NCI-H2171 treated with DMSO at 0.1 percent for 48 hours (cell line): ENCODE data around the gene SIGLEC1.

Experiments
- DNase-seq: peaks from one replicate; lab custom pipeline; 2025; lab: John Stamatoyannopoulos, UW

The SIGLEC1 gene

DNA sequence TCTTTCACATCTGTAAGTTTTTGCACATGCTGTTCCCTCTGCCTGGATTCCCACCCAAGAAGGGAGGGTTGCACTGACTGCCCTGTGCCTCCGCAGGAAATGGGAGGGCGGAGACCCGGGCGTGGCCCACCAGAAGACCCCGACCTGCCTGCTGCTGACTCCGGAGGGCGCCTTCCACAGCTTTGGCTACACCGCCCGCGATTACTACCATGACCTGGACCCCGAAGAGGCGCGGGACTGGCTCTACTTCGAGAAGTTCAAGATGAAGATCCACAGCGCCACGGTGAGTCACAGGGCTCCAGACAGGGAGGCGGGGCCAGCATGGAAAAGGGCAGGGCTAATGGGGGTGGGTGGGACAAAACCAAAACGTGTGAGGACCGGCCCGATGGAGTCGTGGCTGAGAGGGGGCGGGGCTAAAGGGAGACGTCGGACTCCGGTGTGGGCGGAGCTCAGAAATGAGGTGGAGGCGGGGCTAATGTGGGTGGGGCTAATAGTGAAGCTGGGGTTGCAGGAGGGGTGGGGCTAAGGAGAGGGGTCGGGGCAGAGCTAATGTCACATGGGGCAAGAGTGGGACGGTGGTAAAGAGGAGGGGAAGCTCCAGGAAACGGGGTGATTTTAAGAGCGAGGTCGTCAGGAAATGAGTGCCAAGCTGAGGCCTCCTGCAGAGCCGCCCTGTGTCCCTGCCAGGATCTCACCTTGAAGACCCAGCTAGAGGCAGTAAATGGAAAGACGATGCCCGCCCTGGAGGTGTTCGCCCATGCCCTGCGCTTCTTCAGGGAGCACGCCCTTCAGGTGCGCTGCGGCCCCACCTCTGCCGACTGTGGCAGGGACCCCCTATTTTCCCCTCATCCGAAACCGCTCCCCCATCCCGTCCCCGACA lies 32.6 kb upstream of the SIGLEC1 start:
- DNase-seq: peak; percentile 41

DNA sequence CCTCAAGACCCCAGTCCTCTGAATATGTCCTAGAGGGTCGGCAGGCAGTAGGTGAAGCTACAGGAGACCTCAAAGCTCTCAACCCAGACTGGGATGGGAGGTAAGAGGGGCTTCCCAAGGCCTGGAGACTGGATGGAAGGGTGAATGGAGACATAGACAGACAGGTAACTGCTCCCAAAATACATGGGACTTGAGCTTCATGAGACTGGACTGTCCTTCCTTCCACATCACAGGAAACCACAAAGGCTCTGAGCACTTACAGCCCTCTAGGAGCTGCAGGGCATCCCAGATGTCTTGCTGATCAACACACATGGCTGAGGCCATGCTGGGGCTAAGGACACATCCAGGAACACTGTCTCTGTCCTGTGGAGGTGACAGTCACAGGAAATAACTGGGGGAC lies 31.6 kb upstream of the SIGLEC1 start:
- DNase-seq: no peak

GRCh38 chr20:3743251-3743650 lies 30.9 kb upstream of the SIGLEC1 start:
- no peak for DNase-seq

GRCh38 chr20:3741836-3742458 lies 29.5 kb upstream of the SIGLEC1 start:
- no peak for DNase-seq

- DNase-seq: no peak
Observed at GRCh38 chr20:3740615-3741301, 28.4 kb upstream of the SIGLEC1 start.

GRCh38 chr20:3739926-3740451 lies 27.6 kb upstream of the SIGLEC1 start:
- no peak for DNase-seq

GRCh38 chr20:3739054-3739925 lies 26.9 kb upstream of the SIGLEC1 start:
- no peak for DNase-seq

GRCh38 chr20:3738111-3739053 lies 26.0 kb upstream of the SIGLEC1 start:
- DNase-seq: no peak

DNA sequence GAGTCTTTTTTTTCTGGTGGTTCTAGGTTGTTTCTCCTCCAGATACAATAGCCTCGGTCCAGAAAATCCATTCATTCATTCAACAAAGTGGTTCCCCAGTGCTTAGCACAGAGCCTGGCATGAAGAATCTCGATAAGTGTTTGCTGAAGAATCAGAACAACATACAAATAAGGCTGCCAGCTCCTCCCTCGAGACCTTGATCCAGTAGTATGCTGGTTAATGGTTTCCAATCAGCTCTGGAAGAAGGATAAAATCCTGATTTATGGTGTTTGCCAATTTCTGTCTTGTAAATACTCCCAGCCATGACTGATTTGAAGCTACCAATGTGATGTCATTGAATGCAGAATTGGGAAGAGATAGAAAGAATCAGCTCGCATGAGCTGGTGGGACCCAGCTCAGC lies 23.4 kb upstream of the SIGLEC1 start:
- DNase-seq: no peak

DNA sequence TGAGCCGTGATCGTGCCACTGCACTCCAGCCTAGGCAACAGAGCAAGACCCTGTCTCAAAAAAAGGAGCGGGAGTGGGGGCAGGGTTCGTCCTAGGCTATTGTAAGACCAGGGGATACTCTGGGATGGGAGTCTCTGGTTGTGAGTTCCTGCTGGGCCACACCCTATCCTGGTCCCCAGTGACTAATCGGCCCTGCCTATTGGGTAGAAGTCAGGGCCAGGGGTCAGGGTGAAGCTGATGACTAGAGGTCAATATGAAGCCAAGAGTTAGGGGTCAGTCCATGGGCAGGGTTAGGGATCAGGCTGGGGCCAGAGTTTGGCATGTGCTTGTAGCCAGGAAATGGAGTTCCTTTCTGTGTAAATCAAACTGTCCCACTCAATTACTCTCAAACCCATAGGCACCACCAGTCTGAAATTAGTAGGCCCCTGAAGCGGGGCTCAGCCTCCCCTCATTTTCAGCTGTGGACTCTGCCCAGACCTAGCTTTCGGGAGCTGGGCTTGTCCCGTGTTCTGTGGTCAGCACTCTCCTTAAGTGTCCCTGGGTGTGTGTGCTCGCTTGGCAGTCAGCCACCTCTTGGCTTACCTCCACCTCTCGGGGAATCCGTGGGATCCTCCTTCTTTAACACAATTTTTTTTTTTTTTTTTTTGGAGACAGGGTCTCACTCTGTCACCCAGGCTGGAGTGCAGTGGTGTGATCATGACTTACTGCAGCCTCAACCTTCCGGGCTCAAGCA lies 21.9 kb upstream of the SIGLEC1 start:
- no peak for DNase-seq

DNA sequence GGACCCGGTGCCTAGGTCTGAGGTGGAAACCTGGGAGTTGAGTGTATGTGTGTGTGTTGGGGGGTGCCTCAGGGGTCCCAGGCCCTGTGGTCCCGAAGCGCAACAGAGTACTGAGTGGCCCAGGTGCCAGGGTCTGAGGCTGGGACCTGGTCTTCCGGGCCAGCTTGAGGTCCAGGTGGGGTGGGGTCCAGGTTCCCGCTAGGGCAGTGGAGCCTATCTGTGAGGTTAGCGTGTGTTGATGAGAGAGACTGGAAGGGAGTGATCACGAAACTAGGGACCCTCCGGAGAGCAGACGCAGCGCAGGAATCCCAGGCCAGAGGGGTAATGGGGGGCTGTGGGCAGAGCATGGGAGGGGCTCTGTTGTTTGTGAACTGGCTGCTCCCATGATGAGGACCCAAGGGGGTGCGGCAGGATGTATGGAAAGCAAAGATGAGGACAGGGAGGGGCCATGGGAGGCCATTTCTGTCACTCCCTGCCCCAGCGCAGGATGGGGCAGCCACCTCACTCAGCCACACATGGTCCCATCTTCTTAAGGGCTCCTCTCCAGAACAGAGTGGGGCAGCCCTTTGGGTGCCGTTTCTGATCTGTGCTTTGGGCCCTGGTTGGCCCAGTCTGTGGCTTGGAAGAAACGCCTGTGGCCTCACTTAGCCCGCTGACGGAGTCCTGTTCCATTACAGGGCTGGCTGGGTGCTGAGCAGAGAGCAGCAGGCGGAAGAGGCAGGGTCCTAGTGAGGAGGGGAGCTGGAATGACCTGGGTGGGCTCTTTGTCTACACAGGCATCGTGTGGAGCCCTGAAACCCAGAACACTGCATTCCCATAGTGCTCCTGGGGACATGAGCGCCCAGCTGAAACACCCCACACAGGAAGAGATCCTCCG lies 21.0 kb upstream of the SIGLEC1 start:
- no peak for DNase-seq

DNA sequence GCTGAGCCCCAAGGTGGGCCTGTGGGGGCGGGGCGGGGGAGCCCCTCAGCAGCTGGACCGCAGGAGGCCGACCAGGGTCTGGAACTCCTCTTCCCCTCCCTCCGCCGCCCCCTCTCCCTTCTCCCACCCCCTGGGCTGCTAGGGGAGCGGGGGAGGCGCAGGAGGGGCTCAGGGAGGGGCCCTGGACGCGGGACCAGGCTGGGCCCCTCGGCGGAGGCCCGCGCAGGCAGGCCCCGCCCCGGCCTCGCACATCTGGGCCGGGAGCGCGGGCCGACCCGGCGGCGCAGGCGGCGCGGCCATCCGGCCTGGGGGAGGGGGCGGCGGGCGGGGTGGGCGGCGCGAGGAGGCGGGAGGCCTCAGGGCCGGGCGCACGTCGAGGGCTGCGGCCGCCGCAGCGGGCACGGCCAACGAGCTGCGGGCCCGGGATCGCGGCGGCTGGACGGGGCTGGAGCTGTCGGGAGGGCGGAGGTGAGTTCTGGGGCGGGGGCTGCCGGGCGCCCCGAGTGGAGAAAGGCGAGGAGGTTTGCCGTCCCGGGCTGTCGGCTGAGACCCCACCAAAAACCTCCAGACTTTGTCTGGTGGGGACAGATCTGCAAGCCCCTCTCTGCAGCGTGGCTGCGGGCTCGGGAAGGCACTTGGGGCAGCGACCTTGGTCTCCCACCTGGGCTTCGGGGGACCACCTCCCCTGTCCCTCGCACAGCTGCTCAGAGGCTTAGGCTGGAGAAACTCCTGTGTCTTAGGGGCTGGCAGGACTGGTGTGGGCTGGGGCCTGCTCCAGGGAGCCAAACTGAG lies 20.1 kb upstream of the SIGLEC1 start, which contains the start of gene HSPA12B:
TSS of gene HSPA12B (plus strand) at position 359 of the 792 bp plus-strand sequence. CDS start 5,990 bp downstream, outside the sequence.
- no peak for DNase-seq

GRCh38 chr20:3731944-3732326 lies 19.5 kb upstream of the SIGLEC1 start:
- DNase-seq: no peak

DNA sequence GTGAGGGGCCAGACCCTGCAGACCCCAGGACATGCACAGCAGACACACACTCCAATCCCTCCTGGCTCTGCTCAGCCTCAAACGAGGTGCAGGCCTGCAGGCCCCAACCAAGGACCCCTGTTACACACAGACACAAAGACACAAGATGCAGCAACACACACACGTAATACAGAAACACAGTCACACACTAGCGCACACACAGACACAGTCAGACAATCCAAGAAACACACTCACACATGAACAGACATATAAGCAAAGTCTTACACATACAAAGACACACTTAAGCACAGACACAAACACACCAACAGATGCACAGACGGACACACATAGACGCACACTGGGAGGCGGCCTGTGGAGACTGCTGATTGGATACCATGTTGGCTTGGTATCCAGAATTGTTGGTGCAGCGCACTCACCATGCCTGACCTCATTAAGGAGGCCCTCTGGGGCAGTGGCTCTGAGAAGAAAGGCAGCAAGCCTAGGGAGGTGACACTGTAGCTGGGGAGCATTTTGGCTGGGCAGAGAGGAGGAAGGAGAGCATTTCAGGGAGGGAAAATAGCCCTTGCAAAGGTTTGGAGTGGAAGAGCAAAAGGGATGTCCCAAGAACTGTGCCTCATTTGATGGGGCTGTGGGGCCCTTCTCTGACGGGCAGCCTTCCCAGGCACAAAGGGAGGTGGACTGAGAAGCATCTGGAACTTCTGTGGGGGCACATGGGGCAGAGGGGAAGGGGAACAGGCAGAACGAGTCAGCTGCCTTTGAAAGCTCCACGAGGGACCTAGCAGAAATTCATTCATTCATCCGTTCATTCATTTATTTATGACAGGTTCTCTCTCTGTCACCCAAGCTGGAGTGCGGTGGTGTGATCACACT lies 18.6 kb upstream of the SIGLEC1 start:
- no peak for DNase-seq

DNA sequence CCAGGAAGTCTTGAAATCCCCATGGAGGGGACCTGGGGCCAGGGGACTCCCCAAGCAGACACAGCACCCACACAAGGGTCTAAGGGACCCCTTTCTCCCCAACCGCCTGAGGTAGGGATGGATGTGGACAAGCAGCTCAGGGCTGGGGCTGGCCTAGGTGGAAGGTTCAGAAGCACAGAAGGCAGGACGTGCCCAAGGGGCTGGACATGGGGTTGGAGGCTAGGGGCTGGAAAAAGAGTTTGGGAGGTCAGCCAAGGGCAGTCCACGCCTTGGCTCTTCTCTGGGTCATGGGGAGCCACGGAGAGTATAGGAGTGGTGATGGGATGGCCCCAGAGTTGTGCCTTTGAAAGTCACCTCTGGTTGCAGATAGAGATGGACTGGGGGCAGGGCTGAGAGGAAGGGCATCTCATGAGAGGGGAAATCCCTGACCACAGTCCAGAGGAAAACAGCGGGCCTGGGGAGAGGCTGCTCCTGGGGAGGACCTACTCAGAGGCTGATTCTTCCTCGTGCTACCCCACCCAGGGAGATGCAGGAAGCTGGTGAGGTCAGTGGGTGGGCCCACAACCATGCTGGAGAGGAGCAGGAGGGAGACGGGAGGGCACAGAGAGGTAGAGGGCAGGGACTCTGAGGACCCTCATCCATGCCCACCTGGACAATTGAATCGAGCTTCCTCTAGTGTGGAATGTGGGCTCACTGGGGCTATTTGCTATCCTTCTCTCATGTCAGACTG lies 17.6 kb upstream of the SIGLEC1 start:
- no peak for DNase-seq

- DNase-seq: no peak
Observed at GRCh38 chr20:3729378-3729777, 17.0 kb upstream of the SIGLEC1 start.
